Measurements from ENCODE around the gene KIAA1671. TPM values are rescaled to one million over a fixed set of nuclear protein-coding genes. Genes with fewer than 3 reads are reported as not detected.
"Not testable (repeated sequence)": the region's sequence is repeated elsewhere in the genome, so short reads cannot be mapped to it uniquely, and the experiment has no call there.

Gene KIAA1671
- total RNA-seq, 1 experiment from 2014 or later: 68.1 TPM

- CTCF ChIA-PET: interaction anchor here (0.6 to 1.9 kb wide), 12 partner anchors 10 to 546 kb away, joined by 3 to 5 read pairs (median 3); no protein-coding TSS in a partner anchor
- H3K9me3 Mint-ChIP-seq (ENCODE audit: unreplicated experiment): no peaks in the 10 kb centered on the region
- BruUV-seq (replicated peaks): no TSS peak
- TF ChIP-seq CTCF (IDR thresholded peaks at IDR 0.05; ENCODE audit: unreplicated experiment): no peak
- DNase-seq (ENCODE audit: unreplicated experiment): no peak
- no peaks in the 10 kb centered on the region for H3K36me3 Mint-ChIP-seq (ENCODE audit: insufficient read depth, unreplicated experiment)
- POLR2A ChIA-PET: no interaction called here
- H3K27me3 Mint-ChIP-seq (ENCODE audit: insufficient read depth, unreplicated experiment): peaks cover 15% of the 10 kb centered on the region
- peaks cover 7% of the 10 kb centered on the region for H3K4me1 Mint-ChIP-seq (ENCODE audit: insufficient read depth, unreplicated experiment)
- no peak overlapping the region for H3K27ac Mint-ChIP-seq (ENCODE audit: low read depth, unreplicated experiment)
- intact Hi-C loops (cut with micrococcal nuclease): loop anchor here (5.0 to 10.0 kb wide), 4 partner anchors 98 to 536 kb away; no protein-coding TSS in a partner anchor
- H3K4me3 Mint-ChIP-seq (ENCODE audit: unreplicated experiment): no peak overlapping the region
Observed at GRCh38 chr22:25236417-25236816, 283.9 kb downstream of the KIAA1671 start.

- no peak for DNase-seq (ENCODE audit: unreplicated experiment)
- Mint-ChIP-seq H3K36me3 (ENCODE audit: insufficient read depth, unreplicated experiment) (no peaks in the 10 kb centered on the region), H3K27me3 (ENCODE audit: insufficient read depth, unreplicated experiment) (peaks cover 16% of the 10 kb centered on the region), H3K4me1 (ENCODE audit: insufficient read depth, unreplicated experiment) (peaks cover 7% of the 10 kb centered on the region), H3K4me3 (ENCODE audit: unreplicated experiment) (no peak overlapping the region), H3K27ac (ENCODE audit: low read depth, unreplicated experiment) (no peak overlapping the region), H3K9me3 (ENCODE audit: unreplicated experiment) (no peaks in the 10 kb centered on the region)
- intact Hi-C loops (cut with micrococcal nuclease): loop anchor here (5.0 to 10.0 kb wide), 4 partner anchors 97 to 535 kb away; no protein-coding TSS in a partner anchor
- no peak for TF ChIP-seq CTCF (IDR thresholded peaks at IDR 0.05; ENCODE audit: unreplicated experiment)
- BruUV-seq (replicated peaks): no TSS peak
- ChIA-PET POLR2A (no interaction called here), CTCF (interaction anchor here (0.6 kb wide), 1 partner anchor 1363 kb away, joined by 4 read pairs; no protein-coding TSS in a partner anchor)
Observed at GRCh38 chr22:25237503-25237902, 285.0 kb downstream of the KIAA1671 start.

- H3K27me3 Mint-ChIP-seq (ENCODE audit: insufficient read depth, unreplicated experiment): peaks cover 16% of the 10 kb centered on the region
- BruUV-seq (replicated peaks); H3K27ac Mint-ChIP-seq (ENCODE audit: low read depth, unreplicated experiment); H3K9me3 Mint-ChIP-seq (ENCODE audit: unreplicated experiment); H3K4me1 Mint-ChIP-seq (ENCODE audit: insufficient read depth, unreplicated experiment); POLR2A ChIA-PET; H3K36me3 Mint-ChIP-seq (ENCODE audit: insufficient read depth, unreplicated experiment); H3K4me3 Mint-ChIP-seq (ENCODE audit: unreplicated experiment); DNase-seq (ENCODE audit: unreplicated experiment): not testable (repeated sequence)
- CTCF ChIA-PET: interaction anchor here (0.6 kb wide), 1 partner anchor 1362 kb away, joined by 4 read pairs; no protein-coding TSS in a partner anchor
- intact Hi-C loops (cut with micrococcal nuclease): loop anchor here (5.0 to 10.0 kb wide), 4 partner anchors 97 to 534 kb away; no protein-coding TSS in a partner anchor
Observed at GRCh38 chr22:25238058-25238457, 285.5 kb downstream of the KIAA1671 start.

Other genes with a start within 250 kb of the KIAA1671 start
- gene PIWIL3, start 178.0 kb upstream of the KIAA1671 start, total RNA-seq (2022): not detected in 2 replicates
- gene SGSM1, start 146.5 kb upstream of the KIAA1671 start, total RNA-seq (2022): 0.10 and 0.14 TPM in 2 replicates
- not detected in 2 replicates for gene LHFPL7, start 6.0 kb upstream of the KIAA1671 start, total RNA-seq (2022)
- gene CRYBB3, start 247.1 kb downstream of the KIAA1671 start, total RNA-seq (2022): 0.61 and 0.76 TPM in 2 replicates

All from MCF 10A (cell line).